CD4-positive, alpha-beta memory T cell (primary cell): Measurements from ENCODE around the gene RYR1. TPM values are rescaled to one million over a fixed set of nuclear protein-coding genes. Genes with fewer than 3 reads are reported as not detected.
"Not testable (repeated sequence)": the region's sequence is repeated elsewhere in the genome, so short reads cannot be mapped to it uniquely, and the experiment has no call there.

Experiments
- CTCF ChIA-PET: fragments of 350-600 bp; sonication (Branson Sonifier 250); formaldehyde crosslinking; loops from one replicate; lab custom pipeline; 2021; ENCODE audit warnings: inconsistent platforms; ENCODE audit not compliant: partially characterized antibody; lab: Charles Lee
- POLR2A ChIA-PET: fragments of 350-600 bp; sonication (Branson Sonifier 250); formaldehyde crosslinking; loops from one replicate; lab custom pipeline; 2021; ENCODE audit not compliant: partially characterized antibody; lab: Charles Lee
- DNase-seq, 5 donors: peaks; one replicate each; pipeline versions ENCODE4 v3.0.0 to v3.0.0-alpha.2; 2020 to 2022; ENCODE audit warnings: mixed read lengths in 1 of 5
- H3K27ac ChIP-seq: one replicate; pipeline ENCODE4 v1.7.0; 2013; ENCODE audit warnings: low read depth, low read length
- H3K27me3 ChIP-seq: 2 replicates; pipeline ENCODE4 v1.7.0; 2013; ENCODE audit warnings: mild to moderate bottlenecking, low read length, moderate library complexity; ENCODE audit not compliant: insufficient read depth
- H3K36me3 ChIP-seq: 2 replicates; pipeline ENCODE4 v1.7.0; 2013; ENCODE audit warnings: mild to moderate bottlenecking, low read length, moderate library complexity; ENCODE audit not compliant: insufficient read depth
- H3K4me1 ChIP-seq: 2 replicates; pipeline ENCODE4 v1.7.0; 2013; ENCODE audit warnings: mild to moderate bottlenecking, low read length, moderate library complexity; ENCODE audit not compliant: insufficient read depth
- H3K4me3 ChIP-seq, 2 donors: one replicate each; pipeline ENCODE4 v1.7.0; 2013; ENCODE audit warnings: low read length in 2 of 2, mild to moderate bottlenecking in 1 of 2
- H3K9me3 ChIP-seq, 2 donors: one replicate each; pipeline ENCODE4 v1.7.0; 2013; ENCODE audit warnings: low read length in 2 of 2, control low read depth in 1 of 2; ENCODE audit not compliant: control insufficient read depth in 1 of 2
- H3K27ac Mint-ChIP-seq, 7 donors: one replicate each; pipeline ENCODE4 v1.8.0; 2020 to 2021; ENCODE audit warnings: mixed read lengths in 7 of 7, mild to moderate bottlenecking in 6 of 7, inconsistent platforms in 3 of 7, moderate library complexity in 3 of 7
- H3K27me3 Mint-ChIP-seq, 2 donors: one replicate each; pipeline ENCODE4 v1.8.0; 2020 to 2021; ENCODE audit warnings: mixed read lengths in 2 of 2
- H3K36me3 Mint-ChIP-seq, 2 donors: one replicate each; pipeline ENCODE4 v1.8.0; 2020 to 2021; ENCODE audit warnings: mixed read lengths in 2 of 2, inconsistent platforms in 1 of 2, mild to moderate bottlenecking in 1 of 2
- H3K4me1 Mint-ChIP-seq, 4 donors: one replicate each; pipeline ENCODE4 v1.8.0; 2020 to 2021; ENCODE audit warnings: mixed read lengths in 4 of 4, mild to moderate bottlenecking in 1 of 4
- H3K4me3 Mint-ChIP-seq, 8 donors: one replicate each; pipeline ENCODE4 v1.8.0; 2020 to 2021; ENCODE audit warnings: mixed read lengths in 8 of 8, mild to moderate bottlenecking in 7 of 8, moderate library complexity in 6 of 8, inconsistent platforms in 3 of 8
- H3K9me3 Mint-ChIP-seq, 8 donors: one replicate each; pipeline ENCODE4 v1.8.0; 2020 to 2021; ENCODE audit warnings: mixed read lengths in 8 of 8, mild to moderate bottlenecking in 5 of 8, inconsistent platforms in 3 of 8, moderate library complexity in 1 of 8
- intact Hi-C: fragments of 100-400 bp; cut with micrococcal nuclease; formaldehyde crosslinking; loops from one replicate; pipeline ENCODE4 v1.15.1; 2023
- polyA plus RNA-seq, 2 donors: library from polyadenylated mRNA; unstranded; fragments of 300-500 nt; fragmentation: Illumina TruSeq; gene quantifications; one replicate each; pipeline ENCODE4 v1.2.3, GENCODE V29; 2021
- total RNA-seq, 2 experiments: library from RNA; stranded (reverse); gene quantifications; one replicate each; pipeline ENCODE4 v1.2.3, GENCODE V29; 2021

RYR1 gene
- total and polyA plus RNA-seq, 4 experiments from 2014 or later = 0.02 to 6.2 (median 2.7) TPM

DNA sequence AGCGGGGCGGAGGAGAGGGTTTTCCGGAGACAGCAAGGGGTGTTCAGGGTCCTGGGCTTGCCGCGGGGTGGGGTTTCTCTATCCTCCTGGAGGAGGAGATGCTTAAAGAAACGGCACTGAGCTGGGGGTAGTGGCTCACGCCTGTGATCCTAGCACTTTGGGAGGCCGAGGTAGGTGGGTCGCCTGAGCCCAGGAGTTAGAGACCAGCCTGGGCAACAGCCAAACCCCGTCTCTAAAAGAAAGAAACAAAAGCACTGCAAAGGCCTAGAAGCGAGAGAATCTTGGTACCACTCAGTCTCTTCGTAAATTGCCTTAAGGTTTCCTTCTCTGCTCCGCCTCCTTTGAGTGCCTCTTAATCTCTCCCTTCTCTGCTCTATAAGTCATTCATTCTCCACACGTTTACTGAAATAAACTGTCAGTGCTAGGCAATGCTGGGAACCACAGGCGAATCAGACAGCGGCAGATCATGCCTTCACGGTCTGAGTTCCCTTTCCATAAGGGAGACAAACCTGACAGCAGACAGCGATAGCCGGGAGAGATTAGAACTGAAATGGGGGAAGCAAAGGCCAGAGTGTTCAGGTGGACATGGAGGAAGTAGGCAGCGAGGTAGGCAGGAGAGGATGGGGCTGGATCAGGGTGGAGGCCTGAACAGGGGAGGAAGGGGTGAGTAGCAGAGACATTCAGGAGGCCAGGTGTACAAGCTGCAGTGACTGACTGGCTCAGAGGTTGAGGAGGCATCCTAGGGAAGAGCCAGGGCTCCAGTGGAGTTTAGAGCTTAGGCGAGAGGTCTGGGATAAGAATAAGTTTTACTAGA is 186.1 kb downstream of the RYR1 start:
- intact Hi-C loops = loop anchor here (1.0 to 10.0 kb wide), 6 partner anchors 15 to 280 kb away; partner anchors contain the start of genes FAM98C, NFKBIB, PSMD8 and SIRT2
- ChIA-PET POLR2A (interaction anchor here (0.5 to 3.3 kb wide), 30 partner anchors 9 to 311 kb away, joined by 3 to 36 read pairs (median 6); partner anchors contain the start of genes ACTN4, FAM98C, GGN and HNRNPL), CTCF (interaction anchor here (0.5 to 6.6 kb wide), 15 partner anchors 11 to 359 kb away, joined by 3 to 55 read pairs (median 4); partner anchors contain the start of genes ECH1, FAM98C, MRPS12 and SARS2)
- Histone ChIP-seq H3K9me3 (no peaks in the 10 kb centered on the region), H3K27ac (peak overlapping the region; percentile 90), H3K4me1 (peaks cover 49% of the 10 kb centered on the region), H3K36me3 (peaks cover 40% of the 10 kb centered on the region), H3K4me3 (peak overlapping the region; percentile 97 to 99), H3K27me3 (no peaks in the 10 kb centered on the region)
- peaks cover 25 to 76% of the 10 kb centered on the region in 2 donors for H3K36me3 Mint-ChIP-seq
- peak overlapping the region; percentile 95 to 100 (median 100) for H3K4me3 Mint-ChIP-seq
- no peak for DNase-seq
- no peaks in the 10 kb centered on the region for H3K27me3 Mint-ChIP-seq
- H3K9me3 Mint-ChIP-seq = no peaks in the 10 kb centered on the region
- H3K4me1 Mint-ChIP-seq = peaks cover 28 to 60% (median 42%) of the 10 kb centered on the region in 4 donors
- peak overlapping the region; percentile 93 to 100 (median 99) for H3K27ac Mint-ChIP-seq

DNA sequence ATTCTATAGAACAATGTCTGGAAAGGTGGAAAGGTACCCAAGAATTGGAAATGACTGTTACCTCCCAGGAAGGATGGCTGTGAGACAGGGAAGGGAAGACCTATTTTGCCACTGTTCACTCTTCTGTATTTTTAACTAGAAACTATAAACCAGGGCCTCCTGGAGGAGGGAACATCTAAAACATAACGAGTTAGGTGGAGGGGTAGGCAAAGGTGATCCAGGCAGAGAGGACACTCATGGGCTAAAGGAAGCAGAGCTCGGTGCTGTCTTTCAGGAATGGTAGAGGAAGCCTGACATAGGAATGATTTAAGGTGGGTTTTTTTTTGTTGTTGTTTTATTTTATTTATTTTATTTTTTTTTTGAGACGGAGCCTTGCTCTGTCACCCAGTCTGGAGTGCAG is 191.3 kb downstream of the RYR1 start:
- Histone ChIP-seq H3K36me3 (peaks cover 49% of the 10 kb centered on the region), H3K27ac (no peak overlapping the region), H3K27me3 (no peaks in the 10 kb centered on the region), H3K4me3 (no peak overlapping the region), H3K9me3 (no peaks in the 10 kb centered on the region), H3K4me1 (peaks cover 7% of the 10 kb centered on the region)
- no peak for DNase-seq
- ChIA-PET POLR2A (interaction anchor here (1.3 kb wide), 1 partner anchor 80 kb away, joined by 4 read pairs; no protein-coding TSS in a partner anchor), CTCF (interaction anchor here (0.7 to 2.0 kb wide), 2 partner anchors 10 to 222 kb away, joined by 3 to 9 read pairs; partner anchors contain the start of gene FAM98C)
- intact Hi-C loops = no loop called here
- peak overlapping the region in 2 of 7 donors; percentile 54 to 57 for H3K27ac Mint-ChIP-seq
- no peak overlapping the region for H3K4me3 Mint-ChIP-seq
- H3K36me3 Mint-ChIP-seq = peaks cover 44 to 71% of the 10 kb centered on the region in 2 donors
- H3K27me3 Mint-ChIP-seq = no peaks in the 10 kb centered on the region
- H3K9me3 Mint-ChIP-seq = peaks cover 0 to 4% (median 0%) of the 10 kb centered on the region in 8 donors
- peaks cover 5 to 11% (median 9%) of the 10 kb centered on the region in 4 donors for H3K4me1 Mint-ChIP-seq

DNA sequence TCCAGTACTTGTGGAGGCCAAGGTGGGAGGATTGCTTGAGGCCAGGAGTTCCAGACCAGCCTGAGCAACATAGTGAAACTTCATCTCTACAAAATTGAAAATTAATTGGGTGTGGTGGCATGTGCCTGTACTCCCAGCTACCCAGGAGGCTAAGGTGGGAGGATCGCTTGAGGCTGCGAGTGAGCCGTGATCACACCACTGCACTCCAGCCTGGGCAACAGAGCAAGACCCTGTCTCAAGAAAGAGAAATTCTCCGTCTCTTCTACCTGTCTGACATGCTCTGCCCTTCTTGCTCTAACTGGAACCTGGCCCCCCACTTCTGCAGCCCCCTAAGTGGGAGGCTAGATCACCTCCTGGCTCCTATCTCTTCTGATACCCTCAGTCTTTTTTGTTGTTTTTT is 192.9 kb downstream of the RYR1 start:
- no peak overlapping the region for H3K27ac ChIP-seq
- ChIA-PET POLR2A (no interaction called here), CTCF (interaction anchor here (2.0 kb wide), 1 partner anchor 9 kb away, joined by 9 read pairs; no protein-coding TSS in a partner anchor)
- no peaks in the 10 kb centered on the region for H3K4me1 ChIP-seq
- H3K27me3 Mint-ChIP-seq = no peaks in the 10 kb centered on the region
- H3K36me3 ChIP-seq = peaks cover 38% of the 10 kb centered on the region
- H3K27ac Mint-ChIP-seq = peak overlapping the region in 1 of 7 donors; percentile 30
- no peak overlapping the region for H3K4me3 ChIP-seq
- no peaks in the 10 kb centered on the region for H3K9me3 ChIP-seq
- peaks cover 0 to 3% (median 3%) of the 10 kb centered on the region in 4 donors for H3K4me1 Mint-ChIP-seq
- peaks cover 52 to 76% of the 10 kb centered on the region in 2 donors for H3K36me3 Mint-ChIP-seq
- peaks cover 0 to 4% (median 0%) of the 10 kb centered on the region in 8 donors for H3K9me3 Mint-ChIP-seq
- no peak overlapping the region for H3K4me3 Mint-ChIP-seq
- intact Hi-C loops = no loop called here
- no peaks in the 10 kb centered on the region for H3K27me3 ChIP-seq
- DNase-seq = no peak

DNA sequence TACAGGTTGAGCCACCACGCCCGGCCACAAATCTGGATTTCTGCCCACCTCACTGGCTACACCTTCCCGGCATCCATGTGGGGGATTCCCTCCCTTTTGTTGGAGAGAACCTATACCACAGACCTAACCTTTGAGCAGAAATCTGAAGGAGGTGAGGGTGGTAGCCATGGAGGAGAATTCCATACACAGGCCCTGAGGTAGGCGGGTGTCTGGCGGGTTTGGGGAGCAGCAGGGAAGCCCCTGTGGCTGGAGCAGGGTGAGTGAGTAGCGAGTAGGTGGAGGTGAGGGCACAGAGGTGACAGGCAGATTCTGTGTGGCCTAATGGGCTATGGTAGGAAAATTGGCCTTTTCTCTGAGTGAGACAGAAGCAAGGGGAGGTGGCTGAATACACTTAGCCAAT is 196.1 kb downstream of the RYR1 start:
- Mint-ChIP-seq H3K4me1 (peaks cover 3 to 9% (median 4%) of the 10 kb centered on the region in 4 donors), H3K9me3 (peaks cover 0 to 5% (median 0%) of the 10 kb centered on the region in 8 donors), H3K36me3 (peaks cover 47 to 65% of the 10 kb centered on the region in 2 donors), H3K4me3 (no peak overlapping the region), H3K27ac (no peak overlapping the region), H3K27me3 (no peaks in the 10 kb centered on the region)
- H3K27ac ChIP-seq = no peak overlapping the region
- H3K4me3 ChIP-seq = no peak overlapping the region
- peaks cover 27% of the 10 kb centered on the region for H3K36me3 ChIP-seq
- intact Hi-C loops = no loop called here
- peaks cover 3% of the 10 kb centered on the region for H3K4me1 ChIP-seq
- DNase-seq = no peak
- ChIA-PET POLR2A (no interaction called here), CTCF (interaction anchor here (0.7 to 2.0 kb wide), 5 partner anchors 85 to 300 kb away, joined by 4 to 7 read pairs (median 4); partner anchors contain the start of gene FAM98C)
- no peaks in the 10 kb centered on the region for H3K27me3 ChIP-seq
- H3K9me3 ChIP-seq = no peaks in the 10 kb centered on the region

DNA sequence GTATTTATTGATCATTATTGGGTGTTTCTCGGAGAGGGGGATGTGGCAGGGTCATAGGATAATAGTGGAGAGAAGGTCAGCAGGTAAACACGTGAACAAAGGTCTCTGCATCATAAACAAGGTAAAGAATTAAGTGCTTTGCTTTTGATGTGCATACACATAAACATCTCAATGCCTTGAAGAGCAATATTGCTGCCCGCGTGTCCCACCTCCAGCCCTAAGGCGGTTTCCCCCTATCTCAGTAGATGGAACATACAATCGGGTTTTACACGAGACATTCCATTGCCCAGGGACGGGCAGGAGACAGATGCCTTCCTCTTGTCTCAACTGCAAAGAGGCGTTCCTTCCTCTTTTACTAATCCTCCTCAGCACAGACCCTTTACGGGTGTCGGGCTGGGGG is 197.8 kb downstream of the RYR1 start:
- H3K4me3 Mint-ChIP-seq, H3K4me3 ChIP-seq, CTCF ChIA-PET, H3K27ac ChIP-seq, DNase-seq, intact Hi-C loops, H3K27me3 Mint-ChIP-seq, H3K9me3 ChIP-seq, POLR2A ChIA-PET, H3K9me3 Mint-ChIP-seq, H3K27me3 ChIP-seq: not testable (repeated sequence)
- H3K36me3 ChIP-seq = peaks cover 27% of the 10 kb centered on the region
- Mint-ChIP-seq H3K4me1 (peaks cover 5 to 27% (median 17%) of the 10 kb centered on the region in 4 donors), H3K36me3 (peaks cover 40 to 59% of the 10 kb centered on the region in 2 donors), H3K27ac (peak overlapping the region in 3 of 7 donors; percentile 13 to 68 (median 43))
- peaks cover 20% of the 10 kb centered on the region for H3K4me1 ChIP-seq

GRCh38 chr19:38631811-38632475 is 198.5 kb downstream of the RYR1 start:
- H3K36me3 Mint-ChIP-seq = peaks cover 39 to 60% of the 10 kb centered on the region in 2 donors
- H3K4me3 Mint-ChIP-seq, intact Hi-C loops, H3K27ac Mint-ChIP-seq, CTCF ChIA-PET, H3K27me3 ChIP-seq, H3K9me3 Mint-ChIP-seq, H3K4me3 ChIP-seq, H3K27me3 Mint-ChIP-seq, H3K27ac ChIP-seq, H3K9me3 ChIP-seq, DNase-seq, POLR2A ChIA-PET: not testable (repeated sequence)
- Histone ChIP-seq H3K36me3 (peaks cover 24% of the 10 kb centered on the region), H3K4me1 (peaks cover 27% of the 10 kb centered on the region)
- peaks cover 8 to 33% (median 22%) of the 10 kb centered on the region in 4 donors for H3K4me1 Mint-ChIP-seq
